ENCODE data around the gene SCT. TPM values are rescaled to one million over a fixed set of nuclear protein-coding genes. Genes with fewer than 3 reads are reported as not detected.

Gene SCT
- total and polyA plus RNA-seq, 2 experiments from 2014 or later, result 2.6 TPM; not detected in 1

DNA sequence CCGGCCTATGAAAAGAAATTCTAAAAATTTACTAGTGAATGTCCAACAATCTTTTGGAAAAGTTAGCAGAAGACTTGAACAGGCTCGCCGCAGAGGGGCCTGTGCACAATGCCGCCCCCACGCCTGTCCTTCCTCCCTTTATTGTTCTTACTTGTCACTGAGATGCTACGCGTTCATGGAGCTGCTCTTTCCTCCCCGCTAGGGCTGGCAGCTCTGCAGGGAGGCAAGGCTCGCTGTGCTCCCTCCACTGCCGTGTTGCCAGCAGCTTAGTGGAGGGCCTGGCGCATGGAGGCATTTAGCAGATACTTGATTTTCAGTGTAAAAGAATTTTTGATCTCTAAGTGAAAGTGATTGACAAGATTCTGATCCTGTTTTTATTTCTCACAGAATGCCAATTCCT, 36.0 kb downstream of the SCT start (continued):
- TF ChIP-seq, protein P1, sequence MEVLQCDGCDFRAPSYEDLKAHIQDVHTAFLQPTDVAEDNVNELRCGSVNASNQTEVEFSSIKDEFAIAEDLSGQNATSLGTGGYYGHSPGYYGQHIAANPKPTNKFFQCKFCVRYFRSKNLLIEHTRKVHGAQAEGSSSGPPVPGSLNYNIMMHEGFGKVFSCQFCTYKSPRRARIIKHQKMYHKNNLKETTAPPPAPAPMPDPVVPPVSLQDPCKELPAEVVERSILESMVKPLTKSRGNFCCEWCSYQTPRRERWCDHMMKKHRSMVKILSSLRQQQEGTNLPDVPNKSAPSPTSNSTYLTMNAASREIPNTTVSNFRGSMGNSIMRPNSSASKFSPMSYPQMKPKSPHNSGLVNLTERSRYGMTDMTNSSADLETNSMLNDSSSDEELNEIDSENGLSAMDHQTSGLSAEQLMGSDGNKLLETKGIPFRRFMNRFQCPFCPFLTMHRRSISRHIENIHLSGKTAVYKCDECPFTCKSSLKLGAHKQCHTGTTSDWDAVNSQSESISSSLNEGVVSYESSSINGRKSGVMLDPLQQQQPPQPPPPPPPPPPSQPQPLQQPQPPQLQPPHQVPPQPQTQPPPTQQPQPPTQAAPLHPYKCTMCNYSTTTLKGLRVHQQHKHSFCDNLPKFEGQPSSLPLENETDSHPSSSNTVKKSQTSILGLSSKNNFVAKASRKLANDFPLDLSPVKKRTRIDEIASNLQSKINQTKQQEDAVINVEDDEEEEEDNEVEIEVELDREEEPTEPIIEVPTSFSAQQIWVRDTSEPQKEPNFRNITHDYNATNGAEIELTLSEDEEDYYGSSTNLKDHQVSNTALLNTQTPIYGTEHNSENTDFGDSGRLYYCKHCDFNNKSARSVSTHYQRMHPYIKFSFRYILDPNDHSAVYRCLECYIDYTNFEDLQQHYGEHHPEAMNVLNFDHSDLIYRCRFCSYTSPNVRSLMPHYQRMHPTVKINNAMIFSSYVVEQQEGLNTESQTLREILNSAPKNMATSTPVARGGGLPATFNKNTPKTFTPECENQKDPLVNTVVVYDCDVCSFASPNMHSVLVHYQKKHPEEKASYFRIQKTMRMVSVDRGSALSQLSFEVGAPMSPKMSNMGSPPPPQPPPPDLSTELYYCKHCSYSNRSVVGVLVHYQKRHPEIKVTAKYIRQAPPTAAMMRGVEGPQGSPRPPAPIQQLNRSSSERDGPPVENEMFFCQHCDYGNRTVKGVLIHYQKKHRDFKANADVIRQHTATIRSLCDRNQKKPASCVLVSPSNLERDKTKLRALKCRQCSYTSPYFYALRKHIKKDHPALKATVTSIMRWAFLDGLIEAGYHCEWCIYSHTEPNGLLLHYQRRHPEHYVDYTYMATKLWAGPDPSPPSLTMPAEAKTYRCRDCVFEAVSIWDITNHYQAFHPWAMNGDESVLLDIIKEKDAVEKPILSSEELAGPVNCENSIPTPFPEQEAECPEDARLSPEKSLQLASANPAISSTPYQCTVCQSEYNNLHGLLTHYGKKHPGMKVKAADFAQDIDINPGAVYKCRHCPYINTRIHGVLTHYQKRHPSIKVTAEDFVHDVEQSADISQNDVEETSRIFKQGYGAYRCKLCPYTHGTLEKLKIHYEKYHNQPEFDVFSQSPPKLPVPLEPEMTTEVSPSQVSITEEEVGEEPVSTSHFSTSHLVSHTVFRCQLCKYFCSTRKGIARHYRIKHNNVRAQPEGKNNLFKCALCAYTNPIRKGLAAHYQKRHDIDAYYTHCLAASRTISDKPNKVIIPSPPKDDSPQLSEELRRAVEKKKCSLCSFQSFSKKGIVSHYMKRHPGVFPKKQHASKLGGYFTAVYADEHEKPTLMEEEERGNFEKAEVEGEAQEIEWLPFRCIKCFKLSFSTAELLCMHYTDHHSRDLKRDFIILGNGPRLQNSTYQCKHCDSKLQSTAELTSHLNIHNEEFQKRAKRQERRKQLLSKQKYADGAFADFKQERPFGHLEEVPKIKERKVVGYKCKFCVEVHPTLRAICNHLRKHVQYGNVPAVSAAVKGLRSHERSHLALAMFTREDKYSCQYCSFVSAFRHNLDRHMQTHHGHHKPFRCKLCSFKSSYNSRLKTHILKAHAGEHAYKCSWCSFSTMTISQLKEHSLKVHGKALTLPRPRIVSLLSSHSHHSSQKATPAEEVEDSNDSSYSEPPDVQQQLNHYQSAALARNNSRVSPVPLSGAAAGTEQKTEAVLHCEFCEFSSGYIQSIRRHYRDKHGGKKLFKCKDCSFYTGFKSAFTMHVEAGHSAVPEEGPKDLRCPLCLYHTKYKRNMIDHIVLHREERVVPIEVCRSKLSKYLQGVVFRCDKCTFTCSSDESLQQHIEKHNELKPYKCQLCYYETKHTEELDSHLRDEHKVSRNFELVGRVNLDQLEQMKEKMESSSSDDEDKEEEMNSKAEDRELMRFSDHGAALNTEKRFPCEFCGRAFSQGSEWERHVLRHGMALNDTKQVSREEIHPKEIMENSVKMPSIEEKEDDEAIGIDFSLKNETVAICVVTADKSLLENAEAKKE (CRISPR knock-in tag; IDR thresholded peaks at IDR 0.05), result no peak

DNA sequence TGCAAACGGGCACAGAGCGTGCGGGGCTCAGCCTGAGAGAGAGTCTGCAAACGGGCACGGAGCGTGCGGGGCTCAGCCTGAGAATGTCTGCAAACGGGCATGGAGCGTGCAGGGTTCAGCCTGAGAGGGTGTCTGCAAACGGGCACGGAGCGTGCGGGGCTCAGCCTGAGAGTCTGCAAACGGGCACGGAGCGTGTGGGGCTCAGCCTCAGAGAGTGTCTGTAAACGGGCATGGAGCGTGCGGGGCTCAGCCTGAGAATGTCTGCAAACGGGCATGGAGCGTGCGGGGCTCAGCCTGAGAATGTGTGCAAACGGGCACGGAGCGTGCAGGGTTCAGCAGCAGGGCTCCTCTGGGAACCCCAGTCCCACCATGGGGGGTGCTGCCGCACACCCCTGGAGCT, 37.2 kb downstream of the SCT start:
- Histone ChIP-seq H3K4me3 (no peak overlapping the region), H4K20me1 (replicated peaks; ENCODE audit: insufficient read depth) (peaks cover 15% of the 10 kb centered on the region), H3K79me2 (replicated peaks; ENCODE audit: insufficient read depth) (peaks cover 15% of the 10 kb centered on the region; the same call in 1 of the 2 replicates), H3K27me3 (ENCODE audit: insufficient read depth) (no peaks in the 10 kb centered on the region), H2AFZ (no peak overlapping the region), H3K27ac (ENCODE audit: low read depth) (no peak overlapping the region), H3K4me1 (ENCODE audit: insufficient read depth) (no peaks in the 10 kb centered on the region), H3K36me3 (ENCODE audit: insufficient read depth) (peaks cover 19% of the 10 kb centered on the region; the same call in 1 of the 2 replicates), H3F3A (replicated peaks; ENCODE audit: low read depth) (peaks cover 15% of the 10 kb centered on the region), H3K4me2 (no peak overlapping the region), H3K9me2 (ENCODE audit: insufficient read depth) (no peaks in the 10 kb centered on the region)
- ATAC-seq (no peak), DNase-seq (ENCODE audit: low spot score) (no peak)
- Mint-ChIP-seq H3K4me3 (no peak overlapping the region), H3K27ac (no peak overlapping the region; the same call in 1 of the 2 replicates), H3K9me3 (no peaks in the 10 kb centered on the region; the same call in 2 of the 3 replicates), H3K4me1 (no peaks in the 10 kb centered on the region; the same call in 2 of the 3 replicates), H3K36me3 (ENCODE audit: low read depth) (peaks cover 74% of the 10 kb centered on the region), H3K27me3 (ENCODE audit: insufficient read depth, low read depth, poor library complexity) (peaks cover 14% of the 10 kb centered on the region)
- TF ChIP-seq EZH2 (IDR thresholded peaks at IDR 0.05; ENCODE audit: low read depth, unreplicated experiment) (no peak), POLR2AphosphoS5 (IDR thresholded peaks at IDR 0.05; ENCODE audit: low read depth) (no peak), CTCF (conservative IDR thresholded peaks at IDR 0.05; ENCODE audit: low read depth in 2 of 2) (no peak), CREB1 (CRISPR knock-in tag; IDR thresholded peaks at IDR 0.05; ENCODE audit: low read depth) (no peak), EZH2phosphoT487 (IDR thresholded peaks at IDR 0.05; ENCODE audit: unreplicated experiment) (no peak), JUNB (IDR thresholded peaks at IDR 0.05; ENCODE audit: unreplicated experiment) (no peak), ZNF331 (CRISPR knock-in tag; IDR thresholded peaks at IDR 0.05; ENCODE audit: low read depth) (no peak)
- TF ChIP-seq, protein P1 (CRISPR knock-in tag; IDR thresholded peaks at IDR 0.05), result no peak

Measured in GM23338 (cell line).